GM12801 (cell line): Measurements from ENCODE around the gene CIDEC.

Experiments used
- TF ChIP-seq, protein P1 (sequence below): IDR thresholded peaks from one replicate; pipeline ENCODE4 v1.5.1; 2011; ENCODE audit warnings: control low read depth; ENCODE audit not compliant: insufficient read length; ENCODE audit errors: extremely low read depth

Gene CIDEC

DNA sequence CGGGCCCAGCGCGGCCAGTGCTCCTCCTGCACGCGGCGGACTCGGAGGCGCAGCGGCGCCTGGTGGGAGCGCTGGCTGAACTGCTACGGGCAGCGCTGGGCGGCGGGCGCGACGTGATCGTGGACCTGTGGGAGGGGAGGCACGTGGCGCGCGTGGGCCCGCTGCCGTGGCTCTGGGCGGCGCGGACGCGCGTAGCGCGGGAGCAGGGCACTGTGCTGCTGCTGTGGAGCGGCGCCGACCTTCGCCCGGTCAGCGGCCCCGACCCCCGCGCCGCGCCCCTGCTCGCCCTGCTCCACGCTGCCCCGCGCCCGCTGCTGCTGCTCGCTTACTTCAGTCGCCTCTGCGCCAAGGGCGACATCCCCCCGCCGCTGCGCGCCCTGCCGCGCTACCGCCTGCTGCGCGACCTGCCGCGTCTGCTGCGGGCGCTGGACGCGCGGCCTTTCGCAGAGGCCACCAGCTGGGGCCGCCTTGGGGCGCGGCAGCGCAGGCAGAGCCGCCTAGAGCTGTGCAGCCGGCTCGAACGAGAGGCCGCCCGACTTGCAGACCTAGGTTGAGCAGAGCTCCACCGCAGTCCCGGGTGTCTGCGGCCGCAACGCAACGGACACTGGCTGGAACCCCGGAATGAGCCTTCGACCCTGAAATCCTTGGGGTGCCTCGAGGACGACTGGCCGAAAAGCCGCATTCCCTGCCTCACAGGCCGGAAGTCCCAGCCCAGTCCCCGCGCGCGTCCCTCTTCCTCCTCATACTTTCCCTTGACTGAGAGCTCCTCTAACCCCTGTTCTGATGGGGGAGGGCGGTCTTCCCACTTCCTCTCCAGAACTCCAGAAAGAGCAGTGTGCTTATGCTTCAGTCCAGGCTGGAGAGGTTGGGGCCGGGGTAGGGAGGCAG is 35.4 kb upstream of the CIDEC start:
- TF ChIP-seq, protein P1, sequence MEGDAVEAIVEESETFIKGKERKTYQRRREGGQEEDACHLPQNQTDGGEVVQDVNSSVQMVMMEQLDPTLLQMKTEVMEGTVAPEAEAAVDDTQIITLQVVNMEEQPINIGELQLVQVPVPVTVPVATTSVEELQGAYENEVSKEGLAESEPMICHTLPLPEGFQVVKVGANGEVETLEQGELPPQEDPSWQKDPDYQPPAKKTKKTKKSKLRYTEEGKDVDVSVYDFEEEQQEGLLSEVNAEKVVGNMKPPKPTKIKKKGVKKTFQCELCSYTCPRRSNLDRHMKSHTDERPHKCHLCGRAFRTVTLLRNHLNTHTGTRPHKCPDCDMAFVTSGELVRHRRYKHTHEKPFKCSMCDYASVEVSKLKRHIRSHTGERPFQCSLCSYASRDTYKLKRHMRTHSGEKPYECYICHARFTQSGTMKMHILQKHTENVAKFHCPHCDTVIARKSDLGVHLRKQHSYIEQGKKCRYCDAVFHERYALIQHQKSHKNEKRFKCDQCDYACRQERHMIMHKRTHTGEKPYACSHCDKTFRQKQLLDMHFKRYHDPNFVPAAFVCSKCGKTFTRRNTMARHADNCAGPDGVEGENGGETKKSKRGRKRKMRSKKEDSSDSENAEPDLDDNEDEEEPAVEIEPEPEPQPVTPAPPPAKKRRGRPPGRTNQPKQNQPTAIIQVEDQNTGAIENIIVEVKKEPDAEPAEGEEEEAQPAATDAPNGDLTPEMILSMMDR: no peak

DNA sequence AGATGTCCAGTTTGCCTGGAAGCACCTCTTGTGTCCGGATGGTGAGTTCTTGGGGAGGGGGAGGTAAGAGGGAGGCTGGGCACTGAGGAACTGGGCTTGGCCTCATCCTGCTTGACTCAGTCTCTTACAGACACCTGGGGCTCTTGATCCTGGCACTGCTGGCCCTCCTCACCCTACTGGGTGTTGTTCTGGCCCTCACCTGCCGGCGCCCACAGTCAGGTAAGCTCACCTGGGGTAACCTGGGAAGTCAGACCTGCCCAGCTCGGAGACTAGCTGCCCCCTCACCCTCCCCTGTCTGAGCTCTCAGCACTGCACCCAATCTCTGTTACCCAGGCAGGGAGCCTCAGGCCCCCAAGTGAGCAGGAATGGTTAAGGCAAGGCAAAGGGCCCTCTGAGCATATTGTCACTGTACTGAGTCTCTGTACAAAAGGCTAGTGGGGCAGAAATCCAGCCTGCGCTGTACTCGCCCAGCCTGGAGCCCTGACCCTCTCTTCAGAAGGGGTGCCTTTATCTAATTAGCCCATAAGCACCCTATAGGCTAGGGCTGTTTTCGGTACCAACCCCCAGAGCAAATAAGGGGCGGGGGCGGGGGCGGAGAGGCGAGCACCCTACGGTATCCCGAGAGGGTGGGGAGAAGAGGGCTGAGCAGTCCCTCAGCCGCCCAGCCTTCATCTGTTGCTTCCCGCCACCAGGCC is 34.7 kb upstream of the CIDEC start:
- TF ChIP-seq, protein P1: no peak

DNA sequence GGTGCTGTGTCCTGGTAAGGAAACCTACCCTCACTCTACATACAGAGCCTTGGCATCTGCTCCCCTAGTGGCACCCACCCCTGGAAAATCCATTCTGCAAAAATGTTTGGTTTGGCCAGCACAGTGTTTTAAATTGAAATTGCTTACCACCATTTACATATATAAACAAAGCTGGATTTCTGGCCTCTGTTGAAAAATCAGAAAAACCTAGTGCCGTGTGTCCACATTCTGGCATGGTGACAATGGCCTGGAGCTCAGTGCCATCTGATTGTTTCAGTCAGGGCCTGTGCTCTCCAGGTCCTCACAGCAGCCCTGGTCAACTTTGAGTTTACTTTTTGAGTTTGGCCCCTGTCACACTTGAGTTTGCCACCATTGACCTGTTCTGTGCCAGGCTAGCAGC is 34.0 kb upstream of the CIDEC start:
- TF ChIP-seq, protein P1: no peak

DNA sequence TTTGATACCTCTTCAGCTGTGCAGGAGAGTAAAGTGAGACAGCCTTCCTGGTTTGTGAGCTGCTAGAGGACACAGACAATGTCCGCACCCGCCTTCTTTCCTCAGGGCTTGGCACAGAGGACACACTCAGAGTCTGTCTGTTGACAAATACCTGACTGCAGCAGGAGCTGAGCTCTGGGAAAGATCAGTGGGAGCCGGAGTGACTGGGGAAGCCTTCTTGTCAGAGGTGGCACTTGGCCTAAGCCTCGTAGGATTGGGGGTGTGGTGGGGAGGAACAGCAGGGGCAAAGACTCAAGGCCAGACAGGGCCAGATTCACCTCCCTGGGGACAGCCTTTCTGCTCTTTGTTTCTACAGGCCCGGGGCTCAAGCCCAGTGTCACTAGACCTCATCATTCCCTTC is 33.5 kb upstream of the CIDEC start:
- TF ChIP-seq, protein P1: no peak

DNA sequence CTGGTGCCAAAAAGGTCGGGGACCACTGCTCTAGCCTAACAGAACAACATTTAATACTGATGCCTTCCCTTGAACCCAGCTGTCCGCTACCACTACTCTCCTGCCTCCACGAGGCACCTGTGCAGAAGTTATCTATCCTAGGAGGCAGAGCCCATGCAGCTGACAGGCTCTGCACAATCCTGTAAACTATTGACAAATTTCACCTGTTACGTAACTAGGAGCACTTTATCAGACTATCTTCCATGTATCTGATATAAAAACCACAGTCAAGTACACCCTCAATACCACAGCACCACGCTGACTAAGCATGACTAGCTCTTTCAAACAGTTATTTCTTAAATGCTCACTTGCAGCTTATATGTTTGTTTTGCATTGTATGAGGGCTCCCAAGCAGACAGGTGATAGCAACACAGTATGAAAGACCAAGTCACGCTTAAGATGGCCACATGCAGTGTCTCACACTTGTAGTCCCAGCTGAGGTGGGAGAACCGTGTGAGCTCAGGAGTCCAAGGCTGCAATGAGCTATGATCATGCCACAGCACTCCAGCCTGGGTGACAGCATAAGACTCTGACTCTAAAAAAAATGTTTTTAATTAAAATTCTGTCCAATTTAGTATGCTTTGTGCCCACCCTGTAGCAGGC is 32.4 kb upstream of the CIDEC start:
- TF ChIP-seq, protein P1: no peak

DNA sequence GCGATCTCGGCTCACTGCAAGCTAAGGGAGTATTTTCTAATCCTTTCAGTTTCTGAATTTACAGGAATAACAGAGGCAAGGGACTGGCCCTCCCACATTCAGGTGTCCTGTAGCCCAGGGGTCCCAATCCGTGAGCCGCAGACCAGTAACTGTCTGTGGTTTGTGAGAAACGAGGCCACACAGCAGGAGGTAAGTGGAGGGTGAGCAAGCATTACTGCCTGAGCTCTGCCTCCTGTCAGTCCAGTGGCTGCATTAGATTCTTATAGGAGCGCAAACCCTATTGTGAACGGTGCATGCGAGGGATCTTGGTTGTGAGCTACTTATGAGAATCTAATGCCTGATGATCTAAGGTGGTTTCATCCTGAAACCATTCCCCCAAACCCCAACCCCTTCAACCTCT is 31.8 kb upstream of the CIDEC start:
- TF ChIP-seq, protein P1: no peak
